ENCODE data around the gene AMN1. TPM values are rescaled to one million over a fixed set of nuclear protein-coding genes. Genes with fewer than 3 reads are reported as not detected.
"Not testable (repeated sequence)": the region's sequence is repeated elsewhere in the genome, so short reads cannot be mapped to it uniquely, and the experiment has no call there.

AMN1 gene
- total and polyA plus RNA-seq, 4 donors, result 11.7 to 23.7 (median 12.4) TPM

GRCh38 chr12:31740628-31741027, 11.8 kb upstream of the AMN1 start:
- Histone ChIP-seq H3K27ac (ENCODE audit: low read depth in 1 of 2, low read length in 2 of 2) (no peak overlapping the region), H3K4me3 (ENCODE audit: low read length in 2 of 2) (no peak overlapping the region), H3K27me3 (ENCODE audit: control insufficient read depth in 1 of 2, insufficient read depth in 2 of 2, low read length in 1 of 2) (no peaks in the 10 kb centered on the region), H3K4me1 (ENCODE audit: control insufficient read depth in 1 of 2, insufficient read depth in 2 of 2, low read length in 2 of 2) (no peaks in the 10 kb centered on the region), H3K36me3 (ENCODE audit: control insufficient read depth in 1 of 2, insufficient read depth in 2 of 2, low read length in 1 of 2) (no peaks in the 10 kb centered on the region), H3K9me3 (ENCODE audit: control insufficient read depth, low read length) (no peaks in the 10 kb centered on the region)
- ATAC-seq (ENCODE audit: low FRiP score) (no peak), DNase-seq (no peak)
- intact Hi-C loops (cut with DNase I), result no loop called here
- WGBS, 2 donors, result 61 to 62% methylated on average over 3 of the region's 3 CpGs

DNA sequence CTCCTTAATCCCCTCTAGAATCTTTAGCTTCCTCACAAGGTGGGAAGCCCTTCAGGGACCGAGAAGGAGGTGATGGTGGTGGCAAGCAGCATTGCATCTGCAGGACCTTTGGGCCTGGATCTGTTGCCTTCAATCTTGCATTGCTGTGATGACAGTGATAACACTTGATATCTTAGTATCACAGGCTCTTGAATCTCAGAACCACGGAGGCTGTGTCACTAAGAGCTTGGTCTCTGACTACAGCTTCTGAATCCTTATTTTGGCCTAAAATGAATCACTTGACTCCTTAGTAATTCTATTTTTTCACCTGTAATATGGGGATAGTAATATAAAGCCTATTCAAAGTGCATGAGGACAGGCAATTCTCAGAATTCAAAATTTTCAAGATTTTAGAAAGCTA, 8.9 kb upstream of the AMN1 start:
- Histone ChIP-seq H3K9me3 (ENCODE audit: control insufficient read depth, low read length) (no peaks in the 10 kb centered on the region), H3K4me3 (ENCODE audit: low read length in 2 of 2) (no peak overlapping the region), H3K27ac (ENCODE audit: low read depth in 1 of 2, low read length in 2 of 2) (no peak overlapping the region), H3K4me1 (ENCODE audit: control insufficient read depth in 1 of 2, insufficient read depth in 2 of 2, low read length in 2 of 2) (peaks cover 0 to 2% of the 10 kb centered on the region in 2 donors), H3K27me3 (ENCODE audit: control insufficient read depth in 1 of 2, insufficient read depth in 2 of 2, low read length in 1 of 2) (no peaks in the 10 kb centered on the region), H3K36me3 (ENCODE audit: control insufficient read depth in 1 of 2, insufficient read depth in 2 of 2, low read length in 1 of 2) (no peaks in the 10 kb centered on the region)
- 79 to 82% methylated on average over 2 of the region's 2 CpGs for WGBS, 2 donors
- no peak for DNase-seq
- intact Hi-C loops (cut with DNase I), result loop anchor here in 1 of 2 donors (10.0 kb wide), 1 partner anchor 217 kb away; the partner anchor contains the start of gene RESF1
- ATAC-seq (ENCODE audit: low FRiP score), result no peak

DNA sequence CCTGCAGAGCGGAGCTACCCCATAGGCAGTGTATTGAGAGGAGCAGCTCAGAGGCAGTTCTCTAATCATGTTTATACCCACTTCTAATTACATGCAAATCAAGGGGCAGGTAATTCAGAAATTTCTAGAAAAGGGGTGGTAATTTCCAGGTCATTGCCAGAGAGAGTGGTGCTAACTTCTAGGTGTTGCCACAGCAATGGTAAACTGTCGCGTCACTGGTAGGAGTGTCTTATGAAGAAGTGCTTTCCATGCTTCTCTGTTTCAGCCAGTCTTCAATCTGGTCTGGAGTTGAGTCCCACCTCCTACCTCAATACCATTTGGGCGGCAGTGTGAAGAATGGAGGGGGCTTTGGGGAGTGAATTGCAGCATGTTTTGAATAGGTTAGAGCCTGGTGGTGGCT, 8.5 kb upstream of the AMN1 start:
- H3K9me3 ChIP-seq (ENCODE audit: control insufficient read depth, low read length), result no peaks in the 10 kb centered on the region
- DNase-seq (no peak), ATAC-seq (ENCODE audit: low FRiP score) (no peak)
- H3K36me3 ChIP-seq (ENCODE audit: control insufficient read depth in 1 of 2, insufficient read depth in 2 of 2, low read length in 1 of 2), result no peaks in the 10 kb centered on the region
- H3K27me3 ChIP-seq (ENCODE audit: control insufficient read depth in 1 of 2, insufficient read depth in 2 of 2, low read length in 1 of 2), result no peaks in the 10 kb centered on the region
- WGBS, 2 donors, result 72 to 85% methylated on average over 4 of the region's 4 CpGs
- intact Hi-C loops (cut with DNase I), result loop anchor here in 1 of 2 donors (10.0 kb wide), 1 partner anchor 217 kb away; the partner anchor contains the start of gene RESF1
- H3K4me3 ChIP-seq (ENCODE audit: low read length in 2 of 2), result no peak overlapping the region
- H3K27ac ChIP-seq (ENCODE audit: low read depth in 1 of 2, low read length in 2 of 2), result no peak overlapping the region
- peaks cover 0 to 2% of the 10 kb centered on the region in 2 donors for H3K4me1 ChIP-seq (ENCODE audit: control insufficient read depth in 1 of 2, insufficient read depth in 2 of 2, low read length in 2 of 2)

DNA sequence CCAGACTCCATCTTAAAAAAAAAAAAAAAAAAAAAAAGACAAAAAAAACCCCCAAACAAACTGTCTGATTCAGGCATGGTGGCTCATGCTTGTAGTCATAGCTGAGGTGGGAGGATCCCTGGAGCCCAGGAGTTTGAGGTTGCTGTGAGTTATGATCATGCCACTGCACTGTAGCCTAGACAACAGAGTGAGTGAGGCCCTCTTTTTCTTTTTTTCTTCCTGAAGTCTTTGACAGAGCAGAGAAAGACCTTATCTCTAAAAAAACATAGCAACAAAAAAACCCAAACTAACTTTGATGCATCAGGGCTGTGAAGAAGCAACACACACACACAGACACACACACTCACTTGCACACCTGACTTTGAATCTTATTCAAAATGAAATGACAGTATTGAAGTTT, 7.7 kb upstream of the AMN1 start:
- DNase-seq (no peak), ATAC-seq (ENCODE audit: low FRiP score) (no peak)
- Histone ChIP-seq H3K4me1 (ENCODE audit: control insufficient read depth in 1 of 2, insufficient read depth in 2 of 2, low read length in 2 of 2) (peaks cover 0 to 2% of the 10 kb centered on the region in 2 donors), H3K9me3 (ENCODE audit: control insufficient read depth, low read length) (no peaks in the 10 kb centered on the region), H3K4me3 (ENCODE audit: low read length in 2 of 2) (no peak overlapping the region), H3K36me3 (ENCODE audit: control insufficient read depth in 1 of 2, insufficient read depth in 2 of 2, low read length in 1 of 2) (no peaks in the 10 kb centered on the region), H3K27ac (ENCODE audit: low read depth in 1 of 2, low read length in 2 of 2) (no peak overlapping the region), H3K27me3 (ENCODE audit: control insufficient read depth in 1 of 2, insufficient read depth in 2 of 2, low read length in 1 of 2) (no peaks in the 10 kb centered on the region)
- intact Hi-C loops (cut with DNase I), result loop anchor here in 1 of 2 donors (10.0 kb wide), 1 partner anchor 218 kb away; the partner anchor contains the start of gene RESF1

DNA sequence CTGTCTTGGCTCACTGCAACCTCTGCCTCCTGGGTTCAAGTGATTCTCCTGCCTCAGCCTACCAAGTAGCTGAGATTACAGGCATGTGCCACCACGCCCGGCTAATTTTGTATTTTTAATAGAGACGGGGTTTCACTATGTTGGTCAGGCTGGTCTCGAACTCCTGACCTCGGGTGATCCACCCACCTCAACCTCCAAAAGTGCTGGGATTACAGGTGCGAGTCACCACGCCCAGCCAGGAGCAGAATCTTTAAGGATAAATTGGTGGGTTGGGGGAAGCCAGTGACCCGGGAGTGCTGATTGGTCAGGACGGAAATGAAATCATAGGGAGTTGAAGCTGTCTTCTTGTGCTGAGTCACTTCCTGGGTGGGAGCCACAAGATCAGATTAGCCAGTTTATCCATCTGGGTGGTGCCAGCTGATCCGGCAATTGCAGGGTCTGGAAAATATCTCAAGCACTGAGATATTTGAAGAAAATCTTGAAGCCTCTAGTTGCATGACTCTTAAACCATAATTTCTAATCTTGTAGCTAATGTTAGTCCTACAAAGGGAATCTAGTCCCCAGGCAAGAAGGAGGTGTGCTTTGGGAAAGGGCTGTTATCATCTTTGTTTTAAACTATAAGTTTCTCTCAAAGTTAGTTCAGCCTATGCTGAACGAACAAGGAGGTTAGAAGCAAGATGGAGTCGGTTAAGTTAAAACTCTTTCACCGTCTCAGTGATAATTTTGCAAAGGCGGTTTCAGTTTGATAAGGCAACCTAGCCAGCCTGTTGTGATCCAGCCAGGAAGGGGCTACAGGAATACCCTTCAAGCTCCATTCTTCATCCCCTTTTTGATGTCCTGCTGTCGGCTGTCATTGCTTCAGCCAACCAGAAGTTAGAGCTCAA, 5.0 kb upstream of the AMN1 start:
- H3K4me1 ChIP-seq (ENCODE audit: control insufficient read depth in 1 of 2, insufficient read depth in 2 of 2, low read length in 2 of 2); ATAC-seq (ENCODE audit: low FRiP score); H3K27me3 ChIP-seq (ENCODE audit: control insufficient read depth in 1 of 2, insufficient read depth in 2 of 2, low read length in 1 of 2); H3K4me3 ChIP-seq (ENCODE audit: low read length in 2 of 2); H3K9me3 ChIP-seq (ENCODE audit: control insufficient read depth, low read length); H3K36me3 ChIP-seq (ENCODE audit: control insufficient read depth in 1 of 2, insufficient read depth in 2 of 2, low read length in 1 of 2): not testable (repeated sequence)
- peak in 1 of 2 donors; percentile 64 for DNase-seq
- peak overlapping the region in 1 of 2 donors; percentile 92 for H3K27ac ChIP-seq (ENCODE audit: low read depth in 1 of 2, low read length in 2 of 2)
- intact Hi-C loops (cut with DNase I), result loop anchor here in 1 of 2 donors (10.0 kb wide), 1 partner anchor 221 kb away; the partner anchor contains the start of gene RESF1
- 74 to 76% methylated on average over 15 of the region's 15 CpGs for WGBS, 2 donors

DNA sequence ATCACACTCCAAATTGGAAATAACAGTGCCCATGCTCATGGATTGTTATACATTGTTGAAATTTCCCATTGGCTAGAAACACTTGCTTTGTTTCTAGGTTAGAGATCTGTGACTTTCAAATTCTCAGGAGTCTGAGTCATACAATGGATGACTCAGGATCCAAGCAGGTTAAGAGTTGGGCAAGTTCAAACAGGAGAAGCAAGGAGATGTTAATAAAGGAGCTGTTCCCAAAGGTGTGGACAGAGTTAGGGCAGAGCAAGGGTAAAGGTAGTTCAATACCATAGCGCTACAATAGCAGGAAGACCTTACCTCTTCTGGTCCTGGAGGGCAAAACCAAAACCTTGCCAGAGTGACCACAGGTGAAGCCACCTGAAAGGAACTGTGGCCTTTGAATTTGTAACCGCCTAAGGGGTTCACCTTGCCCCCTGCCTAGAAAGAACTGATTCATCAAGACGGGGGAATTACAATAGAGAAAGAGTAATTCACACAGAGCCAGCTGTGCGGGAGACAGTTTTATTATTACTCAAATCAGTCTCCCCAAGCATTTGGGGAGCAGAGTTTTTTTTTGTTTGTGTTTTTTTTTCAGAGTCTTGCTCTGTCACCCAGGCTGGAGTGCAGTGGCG, 4.2 kb upstream of the AMN1 start:
- H3K36me3 ChIP-seq (ENCODE audit: control insufficient read depth in 1 of 2, insufficient read depth in 2 of 2, low read length in 1 of 2), result no peaks in the 10 kb centered on the region
- H3K27ac ChIP-seq (ENCODE audit: low read depth in 1 of 2, low read length in 2 of 2), result peak overlapping the region; percentile 63 to 92
- H3K9me3 ChIP-seq (ENCODE audit: control insufficient read depth, low read length), result no peaks in the 10 kb centered on the region
- no peak overlapping the region for H3K4me3 ChIP-seq (ENCODE audit: low read length in 2 of 2)
- ATAC-seq (ENCODE audit: low FRiP score), result no peak
- H3K4me1 ChIP-seq (ENCODE audit: control insufficient read depth in 1 of 2, insufficient read depth in 2 of 2, low read length in 2 of 2), result peaks cover 0 to 4% of the 10 kb centered on the region in 2 donors
- no peak for DNase-seq
- no peaks in the 10 kb centered on the region for H3K27me3 ChIP-seq (ENCODE audit: control insufficient read depth in 1 of 2, insufficient read depth in 2 of 2, low read length in 1 of 2)
- intact Hi-C loops (cut with DNase I), result loop anchor here in 1 of 2 donors (10.0 kb wide), 1 partner anchor 222 kb away; the partner anchor contains the start of gene RESF1
- WGBS, 2 donors, result 84 to 89% methylated on average over 5 of the region's 5 CpGs

- H3K27me3 ChIP-seq (ENCODE audit: control insufficient read depth in 1 of 2, insufficient read depth in 2 of 2, low read length in 1 of 2); H3K4me1 ChIP-seq (ENCODE audit: control insufficient read depth in 1 of 2, insufficient read depth in 2 of 2, low read length in 2 of 2); H3K36me3 ChIP-seq (ENCODE audit: control insufficient read depth in 1 of 2, insufficient read depth in 2 of 2, low read length in 1 of 2); DNase-seq; ATAC-seq (ENCODE audit: low FRiP score); H3K4me3 ChIP-seq (ENCODE audit: low read length in 2 of 2); H3K9me3 ChIP-seq (ENCODE audit: control insufficient read depth, low read length): not testable (repeated sequence)
- peak overlapping the region; percentile 80 to 98 for H3K27ac ChIP-seq (ENCODE audit: low read depth in 1 of 2, low read length in 2 of 2)
- intact Hi-C loops (cut with DNase I), result loop anchor here in 1 of 2 donors (10.0 kb wide), 1 partner anchor 224 kb away; the partner anchor contains the start of gene RESF1
- WGBS, 2 donors, result 88 to 89% methylated on average over 5 of the region's 5 CpGs
Measured at GRCh38 chr12:31731203-31731602, 2.4 kb upstream of the AMN1 start.

DNA sequence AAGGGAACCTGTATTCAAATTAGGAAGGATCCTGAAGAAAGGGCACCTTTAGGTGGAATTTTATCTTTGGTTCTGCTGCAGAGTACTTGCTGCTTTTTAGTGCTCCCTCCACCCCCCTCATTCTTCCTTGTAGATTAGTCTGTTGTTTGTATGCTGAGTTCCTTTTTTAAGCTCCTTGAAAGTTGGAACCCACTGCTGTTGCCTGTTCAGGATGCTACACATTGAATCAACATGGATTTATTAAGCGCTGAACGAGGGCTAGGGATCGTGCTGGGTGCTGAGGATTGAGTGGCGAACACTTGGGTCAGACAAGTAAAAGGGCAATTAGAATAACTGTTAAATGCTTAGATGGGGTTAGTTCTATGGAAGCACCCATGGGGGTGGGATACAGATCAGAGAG, 884 bp upstream of the AMN1 start:
- H3K27ac ChIP-seq (ENCODE audit: low read depth in 1 of 2, low read length in 2 of 2), result peak overlapping the region; percentile 62 to 94
- ATAC-seq (ENCODE audit: low FRiP score) (no peak), DNase-seq (no peak)
- peak overlapping the region; percentile 67 to 88 for H3K4me3 ChIP-seq (ENCODE audit: low read length in 2 of 2)
- H3K4me1 ChIP-seq (ENCODE audit: control insufficient read depth in 1 of 2, insufficient read depth in 2 of 2, low read length in 2 of 2), result peaks cover 0 to 5% of the 10 kb centered on the region in 2 donors
- intact Hi-C loops (cut with DNase I), result loop anchor here (5.0 to 10.0 kb wide), 4 partner anchors 62 to 235 kb away; partner anchors contain the start of gene RESF1 (in 1 of the 2)
- H3K36me3 ChIP-seq (ENCODE audit: control insufficient read depth in 1 of 2, insufficient read depth in 2 of 2, low read length in 1 of 2), result no peaks in the 10 kb centered on the region
- 87 to 93% methylated on average over 4 of the region's 4 CpGs for WGBS, 2 donors
- H3K9me3 ChIP-seq (ENCODE audit: control insufficient read depth, low read length), result no peaks in the 10 kb centered on the region
- H3K27me3 ChIP-seq (ENCODE audit: control insufficient read depth in 1 of 2, insufficient read depth in 2 of 2, low read length in 1 of 2), result no peaks in the 10 kb centered on the region

Measured in aorta (tissue), 5 donors.